ENCODE data around the gene WIPF2.
A peak's percentile ranks its signal among the peaks of the same experiment; 100 is the strongest.

WIPF2 gene

DNA sequence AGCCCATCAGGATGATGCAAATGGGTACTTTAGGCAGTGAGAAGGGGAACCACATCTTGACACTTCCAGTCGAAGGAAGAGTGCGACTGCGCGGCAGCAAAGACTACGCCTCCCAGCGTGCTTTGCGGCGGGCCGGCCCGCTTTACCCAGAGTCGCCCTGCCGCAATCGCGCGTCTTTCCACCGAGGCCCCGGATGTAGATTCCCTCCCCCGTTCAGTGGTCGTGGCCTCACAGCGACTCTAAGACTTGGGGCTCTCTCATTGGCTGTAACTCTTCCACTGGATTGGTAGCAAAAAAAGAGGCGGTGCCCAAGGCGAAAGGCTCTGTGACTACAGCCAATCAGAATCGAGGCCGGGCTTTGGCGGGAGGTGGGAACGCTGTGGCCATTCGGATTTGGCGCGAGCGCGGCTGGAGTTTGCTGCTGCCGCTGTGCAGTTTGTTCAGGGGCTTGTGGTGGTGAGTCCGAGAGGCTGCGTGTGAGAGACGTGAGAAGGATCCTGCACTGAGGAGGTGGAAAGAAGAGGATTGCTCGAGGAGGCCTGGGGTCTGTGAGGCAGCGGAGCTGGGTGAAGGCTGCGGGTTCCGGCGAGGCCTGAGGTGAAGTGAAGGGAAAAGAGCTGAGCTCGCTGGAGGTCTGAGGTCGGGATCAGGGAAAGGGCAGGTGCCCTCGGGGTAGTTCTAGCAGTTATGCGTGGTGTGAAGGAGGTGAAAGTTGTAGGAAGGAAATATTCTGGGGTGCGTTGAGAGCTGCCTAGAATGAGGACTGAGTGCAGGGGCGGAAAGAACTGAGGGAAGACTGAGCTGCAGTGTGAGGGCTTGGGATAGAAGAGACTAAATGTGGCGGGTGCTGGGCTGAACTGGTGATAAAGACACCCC, 68.6 kb downstream of the WIPF2 start, which contains the start of gene CDC6:
CDC6 (plus strand) TSS at position 386 of the 876 bp plus-strand sequence. CDS start 1,542 bp downstream, outside the sequence.
- TF ChIP-seq, protein P1, sequence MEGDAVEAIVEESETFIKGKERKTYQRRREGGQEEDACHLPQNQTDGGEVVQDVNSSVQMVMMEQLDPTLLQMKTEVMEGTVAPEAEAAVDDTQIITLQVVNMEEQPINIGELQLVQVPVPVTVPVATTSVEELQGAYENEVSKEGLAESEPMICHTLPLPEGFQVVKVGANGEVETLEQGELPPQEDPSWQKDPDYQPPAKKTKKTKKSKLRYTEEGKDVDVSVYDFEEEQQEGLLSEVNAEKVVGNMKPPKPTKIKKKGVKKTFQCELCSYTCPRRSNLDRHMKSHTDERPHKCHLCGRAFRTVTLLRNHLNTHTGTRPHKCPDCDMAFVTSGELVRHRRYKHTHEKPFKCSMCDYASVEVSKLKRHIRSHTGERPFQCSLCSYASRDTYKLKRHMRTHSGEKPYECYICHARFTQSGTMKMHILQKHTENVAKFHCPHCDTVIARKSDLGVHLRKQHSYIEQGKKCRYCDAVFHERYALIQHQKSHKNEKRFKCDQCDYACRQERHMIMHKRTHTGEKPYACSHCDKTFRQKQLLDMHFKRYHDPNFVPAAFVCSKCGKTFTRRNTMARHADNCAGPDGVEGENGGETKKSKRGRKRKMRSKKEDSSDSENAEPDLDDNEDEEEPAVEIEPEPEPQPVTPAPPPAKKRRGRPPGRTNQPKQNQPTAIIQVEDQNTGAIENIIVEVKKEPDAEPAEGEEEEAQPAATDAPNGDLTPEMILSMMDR (conservative IDR thresholded peaks at IDR 0.05): no peak
- peak; percentile 43; the same call in 1 of the 2 replicates for TF ChIP-seq ZFX (IDR thresholded peaks at IDR 0.05)
- peak within 1 kb of the TSS; percentile 81 for H3K27ac ChIP-seq

DNA sequence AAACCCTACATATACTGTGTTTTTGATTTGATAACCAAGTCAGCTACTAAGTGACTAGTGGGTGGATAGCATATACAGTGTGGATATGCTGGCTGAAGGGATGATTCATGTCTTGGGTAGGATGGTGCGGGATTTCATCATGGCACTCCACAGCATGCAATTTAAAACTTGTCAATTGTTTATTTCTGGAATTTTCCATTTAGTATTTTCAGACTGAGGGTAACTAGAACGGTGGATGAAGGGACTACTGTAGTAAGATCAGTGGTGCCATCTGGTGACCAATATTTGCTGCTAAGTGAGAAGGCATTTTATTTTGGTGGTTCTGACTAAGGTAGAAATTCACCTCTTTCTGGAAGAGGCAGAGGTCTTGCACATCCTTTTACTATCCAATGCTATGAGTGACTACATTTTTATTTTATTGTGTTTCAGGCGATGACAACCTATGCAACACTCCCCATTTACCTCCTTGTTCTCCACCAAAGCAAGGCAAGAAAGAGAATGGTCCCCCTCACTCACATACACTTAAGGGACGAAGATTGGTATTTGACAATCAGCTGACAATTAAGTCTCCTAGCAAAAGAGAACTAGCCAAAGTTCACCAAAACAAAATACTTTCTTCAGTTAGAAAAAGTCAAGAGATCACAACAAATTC, 71.7 kb downstream of the WIPF2 start:
- H3K27ac ChIP-seq: no peak overlapping the region
- TF ChIP-seq ZFX (IDR thresholded peaks at IDR 0.05): no peak
- TF ChIP-seq, protein P1 (conservative IDR thresholded peaks at IDR 0.05): peak; percentile 69

DNA sequence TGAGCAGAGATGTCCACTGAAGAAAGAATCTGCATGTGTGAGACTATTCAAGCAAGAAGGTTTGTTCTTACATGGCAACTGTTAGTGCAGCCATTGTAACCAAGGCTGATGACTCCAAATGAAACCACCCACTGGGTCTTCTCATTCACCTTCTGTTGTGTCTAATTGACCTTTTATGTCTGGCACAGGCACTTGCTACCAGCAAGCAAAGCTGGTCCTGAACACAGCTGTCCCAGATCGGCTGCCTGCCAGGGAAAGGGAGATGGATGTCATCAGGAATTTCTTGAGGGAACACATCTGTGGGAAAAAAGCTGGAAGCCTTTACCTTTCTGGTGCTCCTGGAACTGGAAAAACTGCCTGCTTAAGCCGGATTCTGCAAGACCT, 72.2 kb downstream of the WIPF2 start:
- H3K27ac ChIP-seq: no peak overlapping the region
- TF ChIP-seq ZFX (IDR thresholded peaks at IDR 0.05): no peak
- TF ChIP-seq, protein P1 (conservative IDR thresholded peaks at IDR 0.05): no peak

DNA sequence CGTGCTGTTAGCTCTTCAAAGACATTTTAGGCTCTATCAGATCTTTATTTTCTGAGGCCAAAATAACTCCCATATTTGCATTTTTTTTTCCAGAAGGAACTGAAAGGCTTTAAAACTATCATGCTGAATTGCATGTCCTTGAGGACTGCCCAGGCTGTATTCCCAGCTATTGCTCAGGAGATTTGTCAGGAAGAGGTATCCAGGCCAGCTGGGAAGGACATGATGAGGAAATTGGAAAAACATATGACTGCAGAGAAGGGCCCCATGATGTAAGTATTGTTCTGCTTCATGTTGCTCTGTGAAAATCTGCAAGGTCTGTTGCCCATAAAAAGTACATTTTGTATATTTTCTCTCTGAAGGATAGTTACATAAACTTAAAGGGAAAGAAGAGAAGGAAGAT, 74.3 kb downstream of the WIPF2 start:
- TF ChIP-seq ZFX (IDR thresholded peaks at IDR 0.05): no peak
- TF ChIP-seq, protein P1 (conservative IDR thresholded peaks at IDR 0.05): no peak
- no peak overlapping the region for H3K27ac ChIP-seq

DNA sequence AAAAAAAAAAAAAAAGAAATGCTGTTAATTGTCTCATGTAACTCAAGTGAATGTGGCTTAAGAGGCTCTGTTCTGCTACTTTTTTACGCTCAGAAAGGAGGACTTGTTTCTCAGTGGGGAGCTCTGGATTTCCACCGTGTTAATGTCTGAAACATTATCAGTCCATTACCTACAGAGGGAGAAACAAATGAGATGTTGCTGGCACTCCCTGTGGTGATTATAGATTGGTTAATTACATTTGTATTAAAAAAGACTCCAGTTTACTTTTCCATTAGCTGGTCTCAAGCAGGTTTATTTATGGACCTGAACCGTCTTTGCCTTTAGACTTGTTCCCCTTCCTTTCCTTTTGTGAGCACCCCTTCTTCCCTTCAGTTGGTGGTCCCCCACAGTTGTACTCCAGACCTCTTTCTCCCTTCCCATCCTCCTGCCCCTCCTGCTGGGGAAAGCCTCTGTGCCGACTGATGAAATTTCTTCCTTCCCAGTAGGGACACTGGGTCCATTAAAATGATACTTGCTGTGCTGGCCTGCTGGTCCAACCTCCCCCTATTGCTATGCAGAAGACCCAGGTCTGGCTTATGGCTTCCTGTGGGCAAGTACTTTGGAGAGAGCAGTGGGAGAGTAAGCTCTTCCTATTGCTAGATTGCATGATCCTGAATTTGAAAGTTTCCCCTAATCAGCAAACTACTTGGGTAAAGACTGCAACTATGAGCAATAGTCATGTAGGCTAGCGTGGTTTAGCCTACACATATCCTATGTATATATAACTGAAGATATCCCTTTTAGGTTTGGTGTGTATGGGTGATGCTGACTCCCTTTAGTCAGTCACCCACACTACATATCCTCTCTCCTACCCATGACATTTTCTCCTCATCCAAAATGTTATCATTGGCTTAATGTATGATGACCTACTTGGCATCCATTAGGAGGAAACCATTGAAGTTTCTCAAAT, 76.7 kb downstream of the WIPF2 start:
- H3K27ac ChIP-seq: no peak overlapping the region
- TF ChIP-seq, protein P1 (conservative IDR thresholded peaks at IDR 0.05): no peak
- TF ChIP-seq ZFX (IDR thresholded peaks at IDR 0.05): no peak

DNA sequence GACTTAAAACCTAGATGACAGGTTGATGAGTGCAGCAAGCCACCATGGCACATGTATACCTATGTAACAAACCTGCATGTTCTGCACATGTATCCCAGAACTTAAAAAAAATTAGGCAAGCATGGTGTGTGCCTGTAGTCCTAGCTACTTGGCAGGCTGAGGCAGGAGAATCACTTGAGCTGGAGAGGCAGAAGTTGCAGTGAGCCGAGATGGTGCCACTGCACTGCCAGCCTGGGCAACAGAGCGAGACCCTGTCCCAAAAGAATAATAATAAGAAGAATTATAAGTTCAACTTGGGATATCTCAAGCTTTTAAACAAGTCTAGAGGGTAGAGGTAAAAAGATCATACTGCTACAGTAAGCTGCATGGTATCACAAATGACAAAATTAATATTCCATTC, 78.4 kb downstream of the WIPF2 start:
- H3K27ac ChIP-seq: no peak overlapping the region
- TF ChIP-seq, protein P1 (conservative IDR thresholded peaks at IDR 0.05): no peak
- no peak for TF ChIP-seq ZFX (IDR thresholded peaks at IDR 0.05)

Measured in C4-2B (cell line).